ENCODE results near the gene SPAAR. TPM values are rescaled to one million over a fixed set of nuclear protein-coding genes. Genes with fewer than 3 reads are reported as not detected.
"Not testable (repeated sequence)": the region's sequence is repeated elsewhere in the genome, so short reads cannot be mapped to it uniquely, and the experiment has no call there.

The SPAAR gene, protein sequence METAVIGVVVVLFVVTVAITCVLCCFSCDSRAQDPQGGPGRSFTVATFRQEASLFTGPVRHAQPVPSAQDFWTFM
- 12.2 and 25.0 TPM in 2 replicates for total RNA-seq (2014; rRNA removed; shearing (Covaris generic); ENCODE audit: low replicate concordance)

DNA sequence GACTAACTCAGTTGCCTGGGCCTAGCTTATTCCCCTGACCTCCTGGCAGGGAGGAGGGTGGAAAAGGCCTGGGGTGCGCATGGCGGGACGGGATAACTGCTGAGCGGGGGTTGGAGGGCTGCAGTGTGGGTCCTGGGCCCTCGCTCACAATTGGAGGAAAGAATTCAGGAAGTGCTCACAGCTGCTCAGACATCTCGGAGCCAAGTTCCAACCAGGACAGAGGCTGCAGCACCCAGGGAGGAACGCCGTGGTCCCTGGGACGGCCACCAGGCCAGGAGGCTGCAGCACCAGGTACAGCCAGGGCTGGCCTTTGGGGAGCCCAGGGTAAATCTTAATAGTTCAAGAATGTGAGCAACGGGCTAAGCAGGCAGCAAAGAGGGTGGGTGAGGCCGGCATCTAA lies at the start of gene SPAAR:
TSS of gene SPAAR (plus strand) at position 217 of the 400 bp plus-strand sequence. CDS start 974 bp downstream, outside the sequence.
- Histone ChIP-seq H3K4me3 (peak within 1 kb of the TSS; percentile 56), H3K9me3 (no peaks in the 10 kb centered on the region), H3K36me3 (peaks cover 58% of the 10 kb centered on the region), H3K27me3 (no peaks in the 10 kb centered on the region)
- DNase-seq = no peak

DNA sequence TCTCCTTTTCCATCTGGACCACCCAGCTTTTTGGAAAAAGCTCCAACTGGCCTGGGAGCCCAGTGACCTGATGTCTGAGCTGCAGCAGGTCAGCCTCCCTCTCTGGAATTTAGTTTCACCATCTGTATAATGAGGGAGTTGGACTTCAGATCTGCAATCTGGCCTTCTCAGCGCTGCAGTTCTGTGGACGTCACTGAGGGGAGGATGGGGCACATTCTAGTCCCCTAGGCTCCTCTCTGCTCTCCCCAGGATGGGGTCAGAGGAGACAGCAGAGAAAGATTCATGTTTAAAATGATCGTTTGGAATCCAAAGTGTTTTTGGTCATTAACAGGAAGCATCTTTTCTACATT lies 49.3 kb upstream of the SPAAR start:
- Histone ChIP-seq H3K27me3 (peaks cover 20% of the 10 kb centered on the region), H3K4me3 (no peak overlapping the region), H3K9me3 (no peaks in the 10 kb centered on the region), H3K36me3 (no peaks in the 10 kb centered on the region)
- DNase-seq = no peak

DNA sequence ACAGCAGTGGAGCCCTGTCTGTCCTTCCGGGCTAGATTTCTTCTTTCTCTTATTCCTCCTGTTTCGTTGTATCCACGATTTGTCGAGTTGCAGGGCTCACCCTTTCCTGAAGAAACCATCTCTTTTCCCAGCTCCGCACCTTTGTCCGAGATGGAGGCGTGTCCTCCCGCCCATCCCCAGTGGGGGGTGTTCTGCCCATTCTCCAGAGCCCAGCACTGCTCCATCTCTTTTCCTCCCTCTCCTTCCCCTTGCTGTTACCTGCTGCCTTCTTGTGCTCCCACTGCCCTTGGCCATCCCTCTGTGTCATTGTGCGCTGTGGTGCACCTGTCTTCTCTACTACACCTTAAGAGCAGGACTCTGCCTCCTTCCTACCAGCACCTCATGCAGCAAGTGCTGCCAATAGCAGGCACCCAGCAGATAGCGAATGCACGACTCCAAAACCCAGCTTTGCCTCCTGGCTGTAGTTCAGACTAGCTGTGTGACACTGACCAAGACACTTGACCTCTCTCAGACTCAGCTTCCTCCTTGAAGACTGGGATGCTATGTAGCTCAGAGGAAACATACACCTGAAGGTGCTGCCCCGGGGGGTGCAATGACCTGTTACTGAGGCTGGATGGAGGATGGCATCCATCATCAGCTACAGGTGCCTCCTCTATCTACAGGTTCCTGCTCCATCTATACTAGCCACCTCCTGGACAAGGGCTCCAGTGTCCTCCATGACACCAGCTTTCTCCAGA lies 48.0 kb upstream of the SPAAR start:
- Histone ChIP-seq H3K4me3 (no peak overlapping the region), H3K27me3 (peaks cover 20% of the 10 kb centered on the region), H3K36me3 (no peaks in the 10 kb centered on the region), H3K9me3 (no peaks in the 10 kb centered on the region)
- no peak for DNase-seq

DNA sequence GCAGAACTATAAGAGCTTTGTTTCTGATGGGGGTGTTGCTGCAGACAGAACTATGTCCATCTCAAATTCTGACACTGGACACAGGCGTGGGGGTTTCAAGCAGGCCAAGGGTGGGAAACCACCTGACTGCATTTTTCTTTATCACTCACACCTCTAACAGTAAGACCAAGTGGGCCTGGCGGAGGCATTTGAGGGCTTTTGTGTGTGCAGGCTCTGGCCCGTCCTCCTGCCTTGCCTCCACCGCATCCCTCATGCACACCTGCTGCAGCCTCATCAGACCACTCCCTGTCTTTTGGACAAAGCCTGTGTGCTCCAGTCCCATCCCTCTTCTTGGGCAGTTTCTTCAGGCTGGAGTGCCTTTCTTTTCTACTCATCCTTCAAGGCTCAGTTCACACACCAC lies 47.0 kb upstream of the SPAAR start:
- no peak for DNase-seq
- no peak overlapping the region for H3K4me3 ChIP-seq
- no peaks in the 10 kb centered on the region for H3K9me3 ChIP-seq
- H3K27me3 ChIP-seq = peaks cover 20% of the 10 kb centered on the region
- H3K36me3 ChIP-seq = no peaks in the 10 kb centered on the region

DNA sequence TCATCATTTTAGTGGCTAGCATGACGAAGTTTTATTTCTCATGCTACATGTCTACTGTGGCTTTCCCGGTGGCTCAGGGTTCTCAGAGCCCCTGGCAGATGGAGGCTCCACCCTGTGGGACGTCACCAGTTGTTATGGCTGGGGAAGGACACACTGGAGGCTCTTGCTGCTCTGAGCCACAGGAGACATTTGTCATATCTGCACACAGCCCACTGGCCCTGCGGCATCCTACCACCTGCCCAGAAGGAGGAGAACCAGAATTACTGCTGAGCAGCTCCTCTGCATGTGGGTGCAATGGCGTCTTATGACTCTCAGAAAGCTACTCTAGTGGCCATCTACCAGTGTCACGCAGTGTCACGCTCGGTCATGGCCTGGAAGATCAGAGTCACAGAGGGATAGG lies 45.7 kb upstream of the SPAAR start:
- H3K36me3 ChIP-seq = no peaks in the 10 kb centered on the region
- no peak overlapping the region for H3K4me3 ChIP-seq
- no peak for DNase-seq

DNA sequence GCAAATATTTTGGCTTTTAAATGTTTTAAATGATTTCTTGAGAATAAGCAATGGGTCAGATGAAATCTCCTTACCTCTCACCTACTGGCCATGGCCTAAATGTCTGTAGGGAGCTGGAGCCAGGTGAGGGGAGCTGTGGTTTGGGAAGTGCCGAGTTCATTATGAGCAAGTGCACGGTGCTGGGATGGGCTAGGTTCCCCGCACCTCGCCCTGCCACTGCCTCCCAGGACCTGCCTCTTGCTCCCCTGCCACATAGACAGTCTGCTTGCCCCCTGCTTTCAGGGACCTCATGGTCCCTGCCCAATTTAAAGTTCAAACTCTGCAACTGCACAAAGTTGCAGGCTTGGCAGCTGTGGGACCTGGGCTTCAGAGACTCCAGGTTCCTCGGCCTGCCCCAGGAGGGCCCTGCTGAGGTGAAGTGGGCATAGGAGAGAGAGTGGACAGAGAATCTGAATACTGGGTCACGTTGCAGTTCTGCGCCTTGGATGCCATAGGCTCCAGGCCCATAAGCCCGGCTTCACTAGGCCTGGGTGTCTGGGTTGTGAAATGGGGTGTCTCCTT lies 44.5 kb upstream of the SPAAR start:
- no peaks in the 10 kb centered on the region for H3K9me3 ChIP-seq
- H3K4me3 ChIP-seq = no peak overlapping the region
- DNase-seq = no peak
- H3K36me3 ChIP-seq = no peaks in the 10 kb centered on the region
- H3K27me3 ChIP-seq = peaks cover 19% of the 10 kb centered on the region

More for the DNA sequence above, 45.7 kb upstream of the SPAAR start:
- H3K27me3 ChIP-seq = peaks cover 20% of the 10 kb centered on the region
- H3K9me3 ChIP-seq = no peaks in the 10 kb centered on the region

DNA sequence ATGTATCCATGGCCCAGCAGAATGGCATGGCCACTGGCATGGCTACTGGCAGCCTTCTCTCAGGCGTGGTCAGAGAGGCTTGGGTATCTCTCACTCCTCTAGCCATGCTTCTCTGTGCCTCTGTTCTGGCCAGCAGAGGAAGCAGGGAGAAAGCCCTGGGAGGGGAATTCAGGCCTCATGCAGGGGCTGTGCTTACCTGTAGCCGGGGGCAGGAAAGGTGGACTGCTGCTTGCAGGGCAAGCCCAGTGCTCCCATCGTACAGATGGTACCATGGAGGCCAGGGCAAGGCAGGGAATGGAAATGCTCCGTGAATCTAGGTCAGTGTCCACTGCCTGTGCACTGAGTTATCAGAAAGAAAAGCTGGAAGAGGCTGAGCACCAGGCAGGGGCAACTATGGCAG lies 41.8 kb upstream of the SPAAR start:
- DNase-seq = no peak
- no peaks in the 10 kb centered on the region for H3K36me3 ChIP-seq
- H3K9me3 ChIP-seq = no peaks in the 10 kb centered on the region
- H3K4me3 ChIP-seq = no peak overlapping the region
- H3K27me3 ChIP-seq = peaks cover under 1% of the 10 kb centered on the region; the same call in 1 of the 2 replicates

DNA sequence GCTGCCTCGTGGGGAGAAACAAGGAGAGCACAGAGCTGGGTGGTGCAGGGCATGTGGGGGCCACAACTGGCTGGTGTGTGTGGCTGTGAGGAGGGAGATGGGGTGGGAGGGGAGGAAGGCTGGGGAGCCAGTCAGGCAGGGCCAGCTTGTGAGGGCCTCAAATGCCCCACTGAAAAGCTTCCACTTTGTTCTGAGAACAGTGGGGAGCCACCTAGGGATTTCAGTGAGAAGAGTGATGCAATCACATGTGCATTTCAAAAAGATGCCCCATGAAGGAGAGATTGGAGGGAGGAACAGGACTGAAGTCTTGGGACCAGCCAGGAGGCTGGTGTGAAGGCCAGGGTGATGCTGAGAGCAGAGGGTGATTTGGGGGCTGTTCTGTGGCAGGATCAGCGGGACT lies 40.4 kb upstream of the SPAAR start:
- no peak for DNase-seq
- no peak overlapping the region for H3K4me3 ChIP-seq
- H3K27me3 ChIP-seq = no peaks in the 10 kb centered on the region
- no peaks in the 10 kb centered on the region for H3K9me3 ChIP-seq
- no peaks in the 10 kb centered on the region for H3K36me3 ChIP-seq

DNA sequence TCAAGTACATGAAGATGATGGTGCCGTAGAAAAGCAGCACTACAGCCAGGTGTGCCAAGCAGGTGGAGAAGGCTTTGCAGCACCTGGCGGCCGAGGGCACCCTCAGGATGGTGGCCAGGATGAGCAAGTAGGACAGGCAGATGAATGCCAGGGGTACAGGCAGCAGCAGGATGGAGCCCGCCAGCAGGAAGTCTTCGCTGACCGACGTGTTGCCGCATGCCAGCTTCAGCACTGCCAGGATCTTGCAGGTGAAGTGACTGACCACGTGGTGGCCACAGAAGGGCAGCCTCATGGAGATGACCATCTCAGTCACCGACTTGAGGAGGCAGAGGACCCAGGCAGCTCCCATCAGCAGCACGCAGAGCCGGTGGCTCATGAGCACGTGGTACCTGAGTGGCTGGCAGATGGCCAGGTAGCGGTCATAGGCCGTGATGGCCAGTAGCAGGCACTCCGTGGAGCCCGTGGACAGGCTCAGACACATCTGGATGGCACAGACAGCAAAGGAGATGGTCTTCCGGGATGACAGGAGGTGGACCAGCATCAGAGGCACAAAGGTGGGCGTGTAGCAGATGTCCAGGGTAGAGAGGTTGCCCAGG lies 39.6 kb upstream of the SPAAR start:
- H3K4me3 ChIP-seq = no peak overlapping the region
- DNase-seq = no peak

DNA sequence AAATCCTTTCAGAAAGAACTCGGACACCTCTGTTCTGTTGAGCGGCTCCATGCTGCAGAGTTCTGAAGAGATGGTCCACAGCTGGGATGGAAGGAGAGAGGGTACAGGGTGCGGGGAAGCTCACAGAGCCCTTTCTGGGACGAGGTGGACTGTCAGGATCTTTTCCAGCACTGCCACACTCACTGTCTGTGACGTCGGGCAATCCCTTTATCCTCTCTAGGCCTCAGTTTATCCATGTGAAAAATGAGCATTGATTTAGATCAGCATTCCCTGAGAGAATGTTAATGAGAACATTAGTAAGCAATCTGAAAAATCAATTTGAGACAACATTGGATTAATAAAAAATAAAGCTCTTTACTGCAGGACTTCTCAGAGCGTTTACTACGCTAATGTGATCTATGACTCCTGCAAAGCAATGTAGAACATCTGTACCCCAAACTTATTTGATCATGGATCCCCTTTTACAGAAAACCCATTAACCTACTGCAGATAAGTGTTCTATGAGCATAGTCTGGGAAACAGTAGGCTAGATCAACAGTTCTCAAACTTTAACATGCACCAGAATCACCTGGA lies 38.9 kb upstream of the SPAAR start, which contains the start of gene OR13J1:
TSS of gene OR13J1 (minus strand) at position 51 of the 573 bp plus-strand sequence. CDS start at position 51, 0 bp downstream.
- no peak within 1 kb of the TSS for H3K4me3 ChIP-seq
- no peaks in the 10 kb centered on the region for H3K36me3 ChIP-seq
- no peaks in the 10 kb centered on the region for H3K27me3 ChIP-seq
- DNase-seq = no peak
- H3K9me3 ChIP-seq = peaks cover 2% of the 10 kb centered on the region; the same call in 1 of the 2 replicates

More for the DNA sequence above, 39.6 kb upstream of the SPAAR start:
- Histone ChIP-seq H3K36me3 (no peaks in the 10 kb centered on the region), H3K9me3 (no peaks in the 10 kb centered on the region), H3K27me3 (no peaks in the 10 kb centered on the region)

DNA sequence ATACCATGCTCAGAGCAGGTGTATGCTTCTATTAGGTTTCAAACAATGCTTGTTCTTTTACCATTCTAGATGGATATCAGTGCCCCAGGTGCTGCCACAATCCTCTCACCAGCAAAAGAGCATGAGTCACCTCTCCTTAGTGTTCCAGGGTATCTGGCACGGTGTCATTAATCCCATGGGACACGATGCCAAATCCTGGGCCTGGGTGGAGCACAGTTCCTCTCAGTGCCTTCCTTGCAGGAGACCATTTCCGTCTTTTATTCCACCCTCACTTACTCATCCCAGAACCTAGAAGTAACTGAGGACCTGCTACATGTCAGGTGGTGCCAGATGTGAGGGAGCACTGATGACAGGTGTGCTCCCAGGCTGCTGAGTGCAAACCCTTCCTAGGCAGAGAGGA lies 37.7 kb upstream of the SPAAR start:
- H3K4me3 ChIP-seq = no peak overlapping the region
- peaks cover 5% of the 10 kb centered on the region for H3K9me3 ChIP-seq
- DNase-seq = peak; percentile 50
- H3K36me3 ChIP-seq = no peaks in the 10 kb centered on the region
- H3K27me3 ChIP-seq = no peaks in the 10 kb centered on the region

DNA sequence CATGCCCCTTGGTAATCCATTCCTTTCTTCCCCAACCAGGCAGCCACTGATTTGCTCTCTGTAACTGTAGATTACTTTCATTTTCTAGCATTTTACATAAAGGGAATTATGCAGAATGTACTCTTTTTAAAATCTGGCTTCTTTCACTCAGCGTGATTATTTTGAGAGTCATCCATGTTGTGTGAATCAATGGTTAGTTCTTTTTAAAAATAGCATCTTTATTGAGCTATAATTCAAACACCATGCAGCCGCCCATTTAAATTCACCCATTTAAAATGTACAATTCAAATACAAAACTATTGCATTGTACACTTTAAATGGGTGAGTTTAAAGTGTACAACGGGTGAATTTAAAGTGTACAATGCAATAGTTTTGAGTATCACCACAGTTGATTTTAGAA lies 36.8 kb upstream of the SPAAR start:
- no peak for DNase-seq

DNA sequence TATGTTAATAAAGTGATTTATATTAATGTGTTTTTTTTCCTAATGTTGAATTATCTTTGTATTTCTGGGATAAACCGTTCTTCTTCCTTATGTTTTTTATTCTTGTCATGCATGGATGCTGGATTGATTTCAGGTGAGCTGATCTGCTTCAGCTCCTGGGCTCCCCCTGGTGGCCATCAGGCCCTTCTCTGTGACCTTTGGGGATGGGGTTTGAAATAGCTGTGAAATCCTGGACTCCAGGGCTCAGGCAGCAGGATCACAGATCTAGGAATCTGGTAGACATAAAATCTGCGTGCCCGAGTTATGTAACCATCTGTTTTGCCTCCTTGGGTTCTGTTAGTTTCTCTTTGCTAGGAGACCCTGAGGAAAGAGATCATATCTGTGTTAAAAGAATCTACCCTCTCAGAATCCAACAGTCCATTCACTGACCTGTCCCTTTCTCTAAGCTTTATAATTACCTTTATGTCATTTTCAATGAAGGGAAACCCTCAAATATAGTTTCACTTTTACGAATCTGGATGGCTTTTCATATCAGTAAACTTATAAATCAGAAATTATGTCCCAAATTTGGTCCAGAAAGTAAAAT lies 26.9 kb upstream of the SPAAR start:
- no peaks in the 10 kb centered on the region; the same call in 1 of the 2 replicates for H3K9me3 ChIP-seq
- peak overlapping the region; percentile 4; the same call in 1 of the 2 replicates for H3K4me3 ChIP-seq
- no peaks in the 10 kb centered on the region for H3K27me3 ChIP-seq
- H3K36me3 ChIP-seq = no peaks in the 10 kb centered on the region
- peak; percentile 88 for DNase-seq

More for the DNA sequence above, 36.8 kb upstream of the SPAAR start:
- H3K4me3 ChIP-seq = no peak overlapping the region
- peaks cover 11% of the 10 kb centered on the region for H3K9me3 ChIP-seq
- no peaks in the 10 kb centered on the region for H3K36me3 ChIP-seq
- H3K27me3 ChIP-seq = no peaks in the 10 kb centered on the region

DNA sequence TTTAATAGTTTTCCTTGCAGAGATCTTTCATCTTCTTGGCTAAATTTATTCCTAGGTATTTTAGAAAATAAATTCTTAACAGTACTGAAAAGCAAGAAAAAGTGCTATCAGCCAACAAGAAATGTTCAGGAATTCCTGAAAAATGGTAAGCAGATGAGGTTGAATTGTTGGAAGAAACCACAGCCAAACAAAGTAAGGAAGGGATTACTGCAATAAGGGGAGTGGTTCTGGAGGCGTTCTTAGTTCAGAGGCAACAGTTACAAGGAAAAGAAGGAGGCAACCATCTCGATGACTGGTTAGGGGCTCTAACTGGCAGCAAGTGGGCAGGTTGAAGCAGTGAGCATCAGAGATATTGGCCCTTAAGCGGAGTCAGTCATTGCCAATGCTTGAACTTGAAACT lies 26.3 kb upstream of the SPAAR start:
- H3K9me3 ChIP-seq = no peaks in the 10 kb centered on the region
- H3K36me3 ChIP-seq = no peaks in the 10 kb centered on the region
- DNase-seq = no peak
- H3K27me3 ChIP-seq = no peaks in the 10 kb centered on the region
- no peak overlapping the region for H3K4me3 ChIP-seq

DNA sequence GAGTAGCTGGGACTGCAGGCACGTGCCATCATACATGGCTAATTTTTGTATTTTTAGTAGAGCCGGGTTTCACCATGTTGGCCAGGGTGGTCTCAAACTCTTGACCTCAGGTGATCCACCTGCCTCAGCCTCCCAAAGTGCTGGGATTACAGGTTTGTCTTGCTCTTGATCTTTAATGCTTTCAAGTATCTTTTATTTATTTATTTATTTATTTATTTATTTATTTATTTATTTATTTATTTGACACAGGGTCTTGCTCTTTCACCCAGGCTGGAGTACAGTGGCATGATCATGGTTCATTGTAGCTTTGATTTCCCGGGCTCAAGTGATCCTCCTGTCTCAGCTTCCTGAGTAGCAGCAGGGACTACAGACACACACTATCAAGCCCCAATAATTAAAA lies 24.4 kb upstream of the SPAAR start:
- DNase-seq, H3K36me3 ChIP-seq, H3K9me3 ChIP-seq, H3K4me3 ChIP-seq, H3K27me3 ChIP-seq: not testable (repeated sequence)

DNA sequence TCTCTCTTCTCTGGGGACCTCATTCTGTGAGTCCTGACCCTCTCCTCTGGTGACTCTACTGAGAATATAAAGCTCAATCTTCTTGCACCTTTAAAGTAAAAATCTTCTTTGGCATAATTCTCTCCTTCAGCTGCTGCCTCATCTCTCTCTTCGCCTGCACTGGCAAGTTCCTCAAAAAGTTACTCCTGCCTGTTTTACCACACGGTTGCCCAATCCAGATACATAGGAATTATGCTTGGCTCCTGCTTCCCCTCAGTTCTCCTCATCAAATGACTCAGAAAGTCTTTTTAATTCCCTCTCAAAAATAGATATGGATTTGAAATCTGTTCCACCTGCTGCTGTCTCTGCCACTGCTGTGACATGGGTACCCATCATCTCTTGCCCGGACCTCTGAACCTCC lies 17.6 kb upstream of the SPAAR start:
- Histone ChIP-seq H3K27me3 (no peaks in the 10 kb centered on the region), H3K36me3 (no peaks in the 10 kb centered on the region), H3K9me3 (no peaks in the 10 kb centered on the region), H3K4me3 (no peak overlapping the region)
- no peak for DNase-seq

DNA sequence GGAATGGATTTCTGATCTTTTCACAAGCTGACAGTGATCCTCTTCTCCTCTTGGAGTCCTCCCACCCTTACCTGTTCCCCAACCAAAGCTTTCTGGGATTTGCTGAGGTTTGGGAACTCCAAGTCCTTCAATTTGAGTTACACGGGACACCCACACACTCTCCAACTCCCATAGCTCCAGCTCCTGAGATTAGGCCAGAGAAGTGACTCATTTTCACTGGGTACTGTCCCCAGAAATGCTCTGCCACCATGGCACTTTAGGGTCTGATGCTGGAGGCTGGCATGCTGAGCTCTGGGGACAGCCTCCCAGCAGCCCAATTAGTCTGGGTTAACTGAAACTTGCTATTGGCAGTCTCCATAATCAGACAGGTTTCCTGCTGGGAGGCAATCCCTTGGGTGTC lies 17.2 kb upstream of the SPAAR start:
- no peaks in the 10 kb centered on the region for H3K36me3 ChIP-seq
- no peak for DNase-seq

More for the DNA sequence above, 17.2 kb upstream of the SPAAR start:
- no peak overlapping the region for H3K4me3 ChIP-seq
- H3K27me3 ChIP-seq = no peaks in the 10 kb centered on the region
- no peaks in the 10 kb centered on the region for H3K9me3 ChIP-seq
